ENCODE measurements around the gene ASCC2.
"Not testable (repeated sequence)": the region's sequence is repeated elsewhere in the genome, so short reads cannot be mapped to it uniquely, and the experiment has no call there.

ASCC2 gene

GRCh38 chr22:29861672-29862297 lies 23.7 kb upstream of the ASCC2 start:
- ATAC-seq = no peak
- TF ChIP-seq ARNTL (CRISPR knock-in tag; IDR thresholded peaks at IDR 0.05; ENCODE audit: borderline replicate concordance, low read depth) = no peak

- no peak for ATAC-seq
- TF ChIP-seq ZC3H10 (CRISPR knock-in tag; IDR thresholded peaks at IDR 0.05) = no peak
- TF ChIP-seq GLIS3 (CRISPR knock-in tag; IDR thresholded peaks at IDR 0.05) = no peak
- TF ChIP-seq ZNF8 (CRISPR knock-in tag; IDR thresholded peaks at IDR 0.05) = no peak
- no peak for TF ChIP-seq CSRNP3 (CRISPR knock-in tag; IDR thresholded peaks at IDR 0.05)
- TF ChIP-seq POU6F1 (CRISPR knock-in tag; IDR thresholded peaks at IDR 0.05; ENCODE audit: borderline replicate concordance, low read depth) = no peak
- no peak for TF ChIP-seq TCF4 (CRISPR knock-in tag; IDR thresholded peaks at IDR 0.05; ENCODE audit: borderline replicate concordance)
Observed at GRCh38 chr22:29860006-29860766, 22.1 kb upstream of the ASCC2 start.

- not testable (repeated sequence) for ATAC-seq
Observed at GRCh38 chr22:29859030-29859429, 21.0 kb upstream of the ASCC2 start.

GRCh38 chr22:29856496-29856895 lies 18.4 kb upstream of the ASCC2 start:
- no peak for TF ChIP-seq BACH2 (CRISPR knock-in tag; IDR thresholded peaks at IDR 0.05; ENCODE audit: borderline replicate concordance)
- no peak for TF ChIP-seq TSHZ2 (CRISPR knock-in tag; IDR thresholded peaks at IDR 0.05)
- TF ChIP-seq PPARA (CRISPR knock-in tag; IDR thresholded peaks at IDR 0.05; ENCODE audit: borderline replicate concordance) = no peak
- no peak for TF ChIP-seq CSRNP3 (CRISPR knock-in tag; IDR thresholded peaks at IDR 0.05)
- TF ChIP-seq ZFP3 (CRISPR knock-in tag; IDR thresholded peaks at IDR 0.05) = no peak
- TF ChIP-seq PATZ1 (CRISPR knock-in tag; IDR thresholded peaks at IDR 0.05; ENCODE audit: borderline replicate concordance) = no peak
- no peak for TF ChIP-seq ISL1 (CRISPR knock-in tag; IDR thresholded peaks at IDR 0.05)
- TF ChIP-seq SNAI2 (CRISPR knock-in tag; IDR thresholded peaks at IDR 0.05) = no peak
- TF ChIP-seq CREB5 (CRISPR knock-in tag; IDR thresholded peaks at IDR 0.05; ENCODE audit: low read depth) = no peak
- TF ChIP-seq TOX (CRISPR knock-in tag; IDR thresholded peaks at IDR 0.05; ENCODE audit: borderline replicate concordance) = no peak
- TF ChIP-seq CSDC2 (CRISPR knock-in tag; IDR thresholded peaks at IDR 0.05) = no peak
- no peak for ATAC-seq

Measured in SK-N-SH treated with all-trans-retinoic acid at 6 μM for 48 hours (cell line).